ENCODE results near the gene C22orf31. TPM values are rescaled to one million over a fixed set of nuclear protein-coding genes. Genes with fewer than 3 reads are reported as not detected.

The C22orf31 gene
- total RNA-seq, 1 donor from 2014 or later, result not detected

DNA sequence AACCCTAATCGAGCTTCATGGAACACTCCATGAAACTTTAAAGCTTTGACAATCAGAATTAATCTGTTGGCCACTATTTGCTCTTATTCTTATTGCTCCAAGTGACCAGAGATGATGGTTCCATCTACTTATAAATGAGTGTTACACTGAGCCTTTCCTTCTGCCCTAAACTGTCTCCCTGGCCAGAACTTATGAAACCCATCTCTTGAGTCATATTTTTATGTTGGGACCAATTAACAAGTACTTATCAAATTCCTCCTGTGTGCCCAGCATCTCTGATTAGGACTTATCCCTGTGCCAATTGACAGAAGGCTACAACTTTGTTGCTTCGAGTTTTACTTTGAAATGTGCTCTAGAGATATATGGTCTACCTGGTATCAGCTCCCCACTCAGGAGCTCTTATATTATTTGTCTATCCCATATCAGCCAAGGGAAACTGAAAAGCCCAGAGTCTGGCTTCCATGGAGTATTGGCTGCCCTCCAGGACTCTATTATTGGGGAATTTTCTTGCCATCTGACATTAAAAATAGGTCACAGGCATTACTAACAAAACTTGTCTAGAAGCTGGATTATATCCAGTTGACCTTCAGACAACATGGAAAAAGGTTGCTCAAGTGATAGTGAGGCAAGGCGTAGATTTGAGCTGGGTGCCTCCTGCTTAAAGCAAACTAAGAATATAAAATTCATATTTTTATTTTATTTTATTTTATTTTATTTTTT is 20.0 kb upstream of the C22orf31 start:
- DNase-seq (ENCODE audit: low read depth), result no peak

DNA sequence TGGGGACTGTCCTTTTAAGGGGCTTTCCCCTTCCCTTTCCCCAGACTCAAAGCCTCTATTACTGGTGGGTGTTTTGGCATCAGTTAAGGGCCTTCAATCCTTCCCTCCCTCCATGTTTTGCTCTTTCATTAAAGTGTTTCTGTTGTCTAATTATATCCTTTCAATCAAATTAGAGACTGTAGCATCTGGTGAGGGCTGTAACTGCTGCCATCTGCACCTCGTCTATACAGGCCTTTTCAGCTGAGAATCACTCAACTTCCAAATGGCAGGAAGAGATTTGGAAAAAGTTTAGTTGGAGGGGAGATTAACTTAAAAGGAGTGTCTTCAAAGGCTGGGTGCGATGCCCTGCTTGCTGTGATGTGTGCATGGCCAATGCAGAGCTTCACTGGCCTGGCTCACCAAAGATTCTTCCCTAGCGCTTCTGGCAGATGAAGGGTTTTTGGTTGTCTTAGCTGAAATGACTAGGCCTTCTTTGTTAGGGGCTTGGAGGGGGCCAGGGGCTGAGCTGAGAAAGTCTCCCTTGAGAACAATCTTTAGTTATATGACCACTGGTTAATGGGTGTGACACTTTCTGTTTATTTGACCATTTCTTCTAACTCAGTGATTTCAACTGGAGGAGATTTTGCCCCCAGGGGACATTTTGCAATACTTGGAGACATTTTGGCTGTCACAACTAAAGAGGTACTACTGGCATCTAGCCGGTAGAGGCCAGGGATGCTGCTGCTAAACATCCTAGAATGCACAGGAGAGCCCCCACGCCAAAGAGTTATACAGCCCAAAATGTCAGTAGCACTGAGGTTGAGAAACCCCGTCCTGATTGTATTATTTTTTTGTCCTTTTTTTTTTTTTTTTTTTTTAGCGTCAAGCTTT is 18.7 kb upstream of the C22orf31 start:
- no peak for DNase-seq (ENCODE audit: low read depth)

DNA sequence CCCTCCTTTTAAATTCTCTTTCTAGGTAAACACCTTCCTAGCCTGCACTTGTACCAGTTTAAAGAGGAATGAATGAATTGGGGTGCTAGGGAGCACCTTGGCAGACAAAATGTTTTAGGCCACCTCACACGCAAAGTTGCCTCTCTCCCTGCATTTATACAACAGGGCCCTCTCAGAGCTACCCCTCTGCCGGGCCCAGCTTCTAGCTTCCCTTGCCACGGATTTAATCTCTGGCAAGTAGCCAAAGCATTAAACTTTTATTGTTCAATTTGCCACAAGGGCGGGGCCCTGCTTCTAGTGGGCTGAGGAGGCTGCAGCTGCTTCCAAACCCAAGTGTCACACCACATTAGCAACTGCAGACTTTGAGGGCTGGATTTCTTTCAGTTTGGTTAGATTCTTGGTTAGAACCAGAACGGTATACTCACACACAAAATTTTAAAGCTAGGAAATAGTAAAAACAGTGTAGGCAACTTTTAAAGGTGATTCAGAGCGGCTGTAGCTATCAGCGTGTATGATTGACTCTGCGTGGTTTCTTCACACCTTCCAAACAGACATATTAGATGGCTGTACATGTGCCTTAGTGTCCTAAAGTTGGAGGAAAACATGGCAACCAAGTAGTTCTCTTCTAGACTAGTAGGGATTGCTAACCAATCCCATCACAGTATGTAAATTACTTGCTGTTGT is 17.7 kb upstream of the C22orf31 start:
- peak; percentile 98 for DNase-seq (ENCODE audit: low read depth)

DNA sequence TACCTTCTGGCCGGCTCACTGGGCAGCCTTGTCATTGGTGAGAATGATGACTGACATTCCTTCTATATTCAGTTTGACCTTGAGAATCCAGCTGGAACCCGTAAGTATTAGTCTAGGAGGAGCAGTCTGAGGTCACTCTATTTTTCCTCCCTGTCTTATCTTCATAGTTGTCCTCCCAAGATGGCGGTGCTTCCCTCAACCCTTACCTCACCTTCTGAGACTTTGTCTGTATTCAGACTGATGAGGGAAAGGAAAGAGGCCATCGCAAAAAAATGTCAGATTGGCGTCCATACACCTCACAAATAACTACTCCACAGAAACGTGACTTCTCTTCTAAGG is 17.2 kb upstream of the C22orf31 start:
- DNase-seq (ENCODE audit: low read depth), result no peak

DNA sequence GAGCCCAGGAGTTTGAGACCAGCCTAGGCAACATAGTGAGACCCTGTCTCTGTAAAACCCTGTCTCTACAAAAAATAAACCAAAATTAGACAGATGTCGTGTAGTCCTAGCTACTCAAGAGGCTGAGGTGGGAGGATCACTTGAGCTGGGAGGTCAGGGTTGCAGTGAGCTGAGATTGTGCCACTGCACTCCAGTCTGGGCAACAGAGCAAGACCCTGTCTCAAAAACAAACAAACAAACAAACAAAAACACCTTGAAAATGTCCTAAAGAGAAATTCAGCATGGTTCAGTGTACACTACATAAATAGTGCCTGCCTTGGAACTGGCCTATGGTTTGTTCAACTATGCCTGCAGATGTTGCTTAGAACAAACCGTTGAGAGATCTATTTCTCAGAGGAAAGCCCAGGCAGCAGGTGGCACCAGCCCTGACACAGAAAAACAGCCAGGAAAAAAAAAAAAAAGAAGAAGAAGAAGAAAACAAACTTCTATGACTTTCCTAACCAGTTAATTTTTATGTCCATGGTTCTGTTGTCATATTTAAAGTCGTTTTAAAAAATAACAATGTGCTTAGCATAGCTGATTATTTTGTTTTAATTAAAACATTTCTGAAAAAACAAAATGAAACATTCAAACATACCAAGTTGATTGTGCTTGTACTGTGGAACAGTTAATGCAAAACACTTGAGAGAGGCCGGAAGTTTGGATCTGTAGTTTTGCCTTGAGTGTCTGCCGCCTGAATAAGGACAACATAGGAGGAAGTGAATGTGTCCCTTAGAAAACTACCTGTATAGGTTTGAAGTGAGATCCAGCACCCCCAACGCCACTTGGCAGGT is 16.6 kb upstream of the C22orf31 start:
- DNase-seq (ENCODE audit: low read depth), result peak; percentile 74

DNA sequence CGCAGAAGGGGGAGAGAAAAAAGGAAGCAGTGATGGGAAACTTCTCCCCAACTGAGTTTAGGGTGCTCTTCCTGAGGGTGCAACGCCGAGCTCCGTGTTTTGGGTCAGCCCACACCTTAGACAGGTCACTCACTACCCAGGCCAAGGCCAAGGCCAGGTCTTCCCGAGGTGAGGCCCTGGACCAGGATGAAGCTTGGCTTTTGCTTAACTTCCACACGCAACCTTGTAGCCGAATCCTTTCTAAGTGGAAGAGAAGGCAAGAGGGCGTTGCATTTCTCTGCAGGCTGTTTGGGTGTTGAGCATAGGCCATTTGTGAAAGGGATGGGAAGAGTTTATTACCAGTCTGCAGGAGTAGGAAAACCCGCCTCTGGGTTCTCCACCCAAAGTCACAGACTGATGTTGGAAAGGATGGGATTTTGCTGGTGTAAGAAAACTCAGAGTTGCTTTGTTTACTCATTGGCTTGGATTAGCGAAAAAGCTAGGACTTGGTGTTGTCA is 12.7 kb upstream of the C22orf31 start:
- DNase-seq (ENCODE audit: low read depth), result no peak

DNA sequence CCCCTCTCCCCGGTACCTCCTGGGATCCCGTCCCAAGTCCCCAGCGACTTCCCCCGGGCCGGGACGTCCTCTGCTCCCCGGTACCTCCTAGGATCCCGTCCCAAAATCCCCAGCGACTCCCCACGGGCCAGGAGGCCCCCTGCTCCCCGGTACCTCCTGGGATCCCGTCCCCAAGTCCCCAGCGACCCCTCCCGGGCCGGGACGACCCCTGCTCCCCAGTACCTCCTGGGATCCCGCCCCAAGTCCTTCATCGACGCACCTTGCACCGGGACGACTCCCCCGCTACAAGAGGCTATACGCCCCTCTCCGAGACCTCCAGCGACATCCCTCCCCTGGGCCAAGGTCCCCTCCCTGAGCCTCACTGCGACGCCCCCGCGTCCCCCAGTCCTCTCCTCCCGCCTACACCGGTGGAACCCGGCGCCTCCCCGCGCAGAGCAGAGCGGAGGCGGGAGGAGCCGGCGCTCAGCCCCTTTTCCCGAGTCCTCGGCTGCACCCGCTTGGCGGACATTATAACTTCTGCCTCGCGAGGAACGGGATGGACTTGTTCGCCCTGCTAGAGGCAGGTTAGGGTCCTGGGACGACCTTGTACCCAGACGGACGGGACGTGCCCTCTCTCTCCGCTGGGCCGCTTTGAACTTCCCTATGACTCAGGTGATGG is 12.1 kb upstream of the C22orf31 start:
- DNase-seq (ENCODE audit: low read depth), result no peak

DNA sequence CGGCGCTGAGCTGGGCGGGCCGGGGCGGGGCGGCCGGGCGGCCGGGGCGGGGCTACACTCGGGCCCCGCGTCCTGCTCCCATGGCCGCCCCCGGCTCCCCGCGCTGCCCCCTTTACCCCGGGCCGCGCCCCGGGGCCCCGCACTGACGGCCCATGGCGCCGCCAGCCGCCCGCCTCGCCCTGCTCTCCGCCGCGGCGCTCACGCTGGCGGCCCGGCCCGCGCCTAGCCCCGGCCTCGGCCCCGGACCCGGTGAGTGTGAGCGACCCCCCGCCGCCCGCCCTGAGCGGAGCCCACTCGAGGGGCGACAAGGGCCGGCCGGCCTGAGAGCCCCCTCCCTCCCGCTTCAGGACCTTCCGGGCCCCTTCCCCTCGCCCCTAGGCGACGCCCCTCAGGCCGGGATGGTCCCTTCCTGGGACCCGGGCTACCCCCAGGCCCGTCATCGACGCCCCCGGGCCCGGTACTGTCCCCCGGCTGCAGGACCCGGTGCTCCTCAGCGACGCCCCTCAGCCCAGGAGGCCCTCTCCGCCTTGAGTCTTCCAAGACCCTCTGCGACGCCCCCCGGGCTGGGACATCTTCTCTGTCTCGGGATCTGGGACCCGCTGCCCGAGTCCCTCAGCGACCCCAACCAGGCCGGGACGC is 11.5 kb upstream of the C22orf31 start, which contains the start of gene KREMEN1:
Gene KREMEN1 (plus strand): TSS at position 57 of the 639 bp plus-strand sequence. CDS start 96 bp downstream, at position 153.
- DNase-seq (ENCODE audit: low read depth), result no peak

DNA sequence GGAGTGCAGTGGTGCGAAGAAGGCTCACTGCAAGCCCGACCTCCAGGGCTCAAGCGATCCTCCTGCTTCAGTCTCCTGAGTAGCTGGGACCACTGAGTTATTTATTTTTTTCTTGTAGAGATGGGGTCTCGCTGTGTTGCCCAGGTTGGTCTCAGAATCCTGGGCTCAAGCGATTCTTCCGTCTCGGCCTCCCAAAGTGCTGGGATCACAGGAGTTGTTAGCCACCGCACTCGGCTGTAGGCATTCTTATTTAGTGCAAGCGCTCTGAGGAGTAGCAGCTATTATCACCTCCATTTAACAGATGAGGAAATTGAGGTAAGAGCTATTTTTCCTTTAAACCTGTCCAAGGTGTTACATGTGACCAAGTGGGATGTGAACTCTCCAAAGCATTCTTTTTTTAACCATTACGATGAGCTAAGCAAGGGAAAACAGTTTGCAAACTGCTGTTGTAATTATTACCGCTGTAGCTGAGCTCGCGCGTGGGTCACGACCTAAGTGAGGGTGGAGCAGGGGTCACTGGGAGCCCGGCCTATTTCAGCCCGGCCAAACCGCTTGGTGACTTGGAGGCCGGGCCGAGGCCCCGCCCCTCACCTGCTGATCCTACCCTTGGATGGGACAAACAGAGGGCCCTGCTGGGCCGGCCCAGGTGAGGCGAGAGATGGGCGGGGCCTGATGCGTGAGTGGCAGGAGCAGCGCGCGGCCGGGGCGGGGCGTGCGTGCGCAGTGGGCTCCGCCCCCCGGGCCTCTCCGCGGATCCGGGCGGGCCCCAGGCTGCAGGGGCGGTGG is 10.8 kb upstream of the C22orf31 start:
- peak; percentile 77 for DNase-seq (ENCODE audit: low read depth)

DNA sequence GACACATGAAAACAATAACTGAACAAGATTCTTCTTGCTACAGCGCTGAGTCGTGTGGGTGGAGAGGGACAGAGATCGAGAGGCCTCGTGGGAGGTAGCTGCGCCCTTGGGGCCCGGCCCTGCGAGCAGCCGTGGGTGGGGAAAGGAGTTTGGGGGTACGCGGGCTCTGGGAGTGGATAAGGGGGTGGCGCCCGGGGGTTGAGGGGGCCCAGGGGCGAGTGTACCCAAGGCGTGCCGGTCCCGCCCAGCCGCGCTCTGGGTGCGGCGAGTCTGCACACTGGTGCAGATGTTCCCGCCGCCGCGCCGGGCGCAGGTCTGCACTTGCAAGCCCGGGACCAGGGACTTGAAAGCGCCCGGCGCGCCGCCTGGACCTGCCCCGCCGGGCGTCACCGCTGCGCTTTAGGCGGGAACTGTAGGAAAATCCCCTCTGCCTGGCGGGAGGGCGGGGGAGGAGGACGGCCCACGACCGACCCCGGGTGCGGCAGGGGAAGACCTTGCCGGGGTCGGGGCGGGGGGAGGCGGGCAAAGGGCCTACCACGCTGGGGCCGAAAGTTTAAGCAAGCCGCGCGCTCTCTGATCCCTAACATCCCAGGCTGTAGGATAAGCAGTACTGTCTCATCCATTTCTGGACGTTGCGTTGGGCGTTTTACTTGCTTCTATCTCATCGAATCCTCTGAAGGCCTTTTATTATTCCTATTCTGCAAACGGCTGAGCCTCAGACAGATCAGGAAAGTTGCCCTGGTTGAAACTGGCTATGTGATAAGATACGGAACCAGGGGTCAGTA is 9.8 kb upstream of the C22orf31 start:
- DNase-seq (ENCODE audit: low read depth), result no peak

DNA sequence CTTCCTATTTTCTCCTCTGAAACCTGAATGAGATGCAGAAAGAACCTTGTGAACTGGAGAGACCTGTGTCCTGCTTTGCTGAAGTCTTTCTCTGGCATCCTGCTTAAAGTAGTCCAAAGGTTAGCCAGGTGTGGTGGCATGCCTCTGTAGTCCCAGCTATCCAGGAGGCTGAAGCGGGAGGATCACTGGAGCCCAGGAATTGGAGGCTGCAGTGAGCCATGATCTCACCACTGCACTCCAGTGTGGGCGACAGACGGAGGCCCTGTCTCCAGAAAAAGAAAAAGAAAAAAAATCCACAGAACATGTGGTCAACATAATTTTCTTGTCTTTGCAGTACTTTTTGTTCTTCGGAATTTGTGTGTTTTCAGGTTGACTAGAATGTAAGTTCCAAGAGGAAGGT is 8.9 kb upstream of the C22orf31 start:
- no peak for DNase-seq (ENCODE audit: low read depth)

DNA sequence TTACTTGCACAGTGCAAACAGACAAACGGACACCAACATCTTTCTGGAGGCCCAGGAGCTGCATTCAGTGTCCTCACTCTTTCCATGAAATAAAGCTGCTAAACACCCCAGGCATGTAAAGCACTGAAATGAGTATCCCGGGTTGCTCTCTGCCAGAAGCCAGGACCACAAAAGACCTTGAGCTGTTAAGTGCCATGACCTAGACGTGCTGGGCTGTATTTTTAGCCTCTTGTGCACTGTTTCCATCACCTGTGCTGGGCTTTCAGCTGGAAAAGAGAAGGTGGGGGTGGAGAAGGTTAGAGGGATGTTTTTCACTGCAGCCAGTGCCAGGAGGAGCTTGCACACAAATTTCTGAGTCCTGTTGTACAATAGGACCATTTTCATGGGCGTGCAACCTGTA is 7.8 kb upstream of the C22orf31 start:
- peak; percentile 82 for DNase-seq (ENCODE audit: low read depth)

DNA sequence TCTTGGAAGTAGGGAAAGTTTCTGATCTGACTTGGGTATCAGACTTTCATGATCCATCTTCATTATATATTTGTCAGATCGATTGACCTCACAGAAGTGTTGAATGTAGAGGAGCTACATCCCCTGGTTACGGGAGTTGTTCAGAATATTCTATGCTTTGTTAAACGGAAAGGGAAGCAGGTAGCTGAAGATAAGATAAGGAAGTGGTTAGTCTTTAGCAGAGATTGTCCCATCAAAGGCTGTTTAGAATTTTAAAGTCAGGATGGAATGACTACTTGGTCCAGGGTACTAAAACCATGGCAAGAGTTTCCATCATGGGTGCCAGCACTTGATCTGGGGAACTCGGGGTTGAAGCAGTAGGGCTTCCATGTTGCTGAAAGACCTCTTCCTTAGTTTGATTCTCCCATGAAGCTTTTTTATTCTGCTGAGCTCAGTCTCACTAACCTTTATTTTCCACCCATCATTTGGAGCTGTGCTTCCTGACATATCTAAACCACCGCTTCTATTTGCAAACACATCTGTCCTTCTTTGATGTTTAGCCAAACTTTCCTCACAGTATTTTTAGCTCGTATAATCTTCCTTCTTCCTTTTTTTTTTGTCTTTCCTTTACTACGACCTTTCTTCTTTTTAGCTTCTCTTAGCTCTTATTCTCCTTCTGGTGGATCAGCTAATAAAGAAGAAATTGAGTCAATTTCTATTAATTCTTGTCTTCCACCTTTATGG is 4.0 kb upstream of the C22orf31 start:
- no peak for DNase-seq (ENCODE audit: low read depth)

DNA sequence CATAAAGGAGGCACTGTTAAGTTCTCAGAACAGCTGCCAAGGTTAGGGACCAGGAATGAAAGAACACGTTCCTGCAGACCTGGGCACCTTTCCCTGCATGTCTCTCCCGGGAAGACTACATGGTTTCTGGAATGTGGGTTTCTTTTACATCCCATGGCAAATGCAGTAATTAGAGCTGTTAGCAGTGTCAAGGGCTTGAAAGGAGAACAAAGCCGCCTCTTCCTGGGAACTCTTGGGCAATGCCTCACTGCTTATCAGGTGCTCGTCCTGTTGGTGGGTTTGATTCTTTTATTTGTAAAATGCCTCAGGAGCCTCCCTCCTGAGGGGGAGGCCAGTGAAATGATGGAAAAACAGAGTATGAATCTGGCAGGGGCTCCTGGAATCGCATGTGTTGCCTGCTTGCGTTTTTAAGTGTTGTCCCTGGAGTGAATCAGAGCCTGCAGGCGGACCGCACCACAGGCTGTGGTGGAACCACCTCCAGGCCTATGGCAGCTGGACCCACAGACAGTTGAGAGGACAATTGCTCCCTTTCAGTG is 723 bp upstream of the C22orf31 start:
- peak; percentile 86 for DNase-seq (ENCODE audit: low read depth)

DNA sequence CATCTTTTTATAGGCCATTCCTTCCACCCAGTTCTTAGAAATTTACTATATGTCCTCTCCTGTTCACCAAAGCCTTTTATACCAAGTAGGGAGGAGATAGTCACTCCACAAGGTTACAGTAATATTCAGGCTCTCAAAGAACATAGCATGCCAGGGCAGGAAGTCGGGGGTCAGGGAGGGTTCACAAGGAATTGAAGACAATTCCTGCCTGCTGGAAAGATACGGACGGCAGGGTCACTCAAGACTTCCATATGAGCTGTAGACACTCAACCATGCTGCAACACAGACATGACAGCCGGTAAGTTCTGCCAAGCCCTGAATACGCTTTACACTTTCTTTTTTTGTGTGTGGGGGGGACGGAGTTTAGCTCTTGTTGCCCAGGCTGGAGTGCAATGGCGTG is 700 bp downstream of the C22orf31 start:
- DNase-seq (ENCODE audit: low read depth), result no peak

DNA sequence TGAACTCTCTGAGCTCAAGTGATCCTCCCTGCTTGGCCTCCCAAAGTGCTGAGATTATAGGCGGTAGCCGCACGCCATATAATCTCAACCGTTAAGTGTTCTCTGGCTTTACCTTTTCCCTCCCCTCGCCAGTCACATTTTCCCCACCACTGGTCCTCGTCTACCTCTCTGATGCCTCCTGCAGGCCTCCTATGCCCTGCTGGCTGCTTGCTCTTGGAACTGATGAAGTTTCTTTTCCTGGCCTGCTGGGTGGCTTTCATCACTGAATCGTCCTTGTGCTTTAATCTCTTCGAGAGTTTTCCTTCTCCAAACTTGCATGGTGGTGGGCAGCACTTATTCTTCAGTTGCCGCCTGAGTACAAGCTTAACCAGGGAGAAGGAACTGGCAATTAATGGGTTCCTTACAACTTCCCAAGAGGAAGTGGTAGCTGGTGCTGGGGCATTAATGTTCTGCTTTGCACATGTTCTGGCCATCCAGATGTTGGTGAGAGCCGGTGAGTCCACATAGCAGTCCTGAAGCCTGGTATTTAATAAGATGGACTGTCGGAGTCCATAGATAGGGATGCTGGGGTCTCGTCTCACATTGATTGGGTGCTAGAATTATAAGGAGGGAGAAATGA is 1.3 kb downstream of the C22orf31 start:
- no peak for DNase-seq (ENCODE audit: low read depth)

DNA sequence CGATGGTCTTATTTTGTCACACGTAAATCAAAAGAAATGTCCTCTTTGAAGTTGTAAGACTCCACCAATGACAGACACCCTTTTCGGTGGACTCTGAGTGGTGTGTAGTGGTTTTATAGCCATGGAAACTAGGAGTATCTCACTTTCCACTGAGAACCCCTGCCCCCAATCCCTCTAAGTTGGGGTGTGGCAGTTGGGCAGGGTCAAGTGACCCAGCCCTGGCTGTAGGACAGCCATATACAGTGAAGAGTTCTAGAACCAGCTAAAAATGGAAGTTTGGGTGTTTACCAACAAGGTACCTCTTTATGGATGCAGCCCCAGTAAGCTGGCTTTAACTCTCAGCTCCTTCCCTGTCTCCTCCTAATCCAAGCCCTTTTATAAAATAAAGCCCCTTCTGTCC is 5.2 kb downstream of the C22orf31 start:
- DNase-seq (ENCODE audit: low read depth), result no peak

All from myocyte (in vitro differentiated cells).